ENCODE data around the gene CBFB. TPM values are rescaled to one million over a fixed set of nuclear protein-coding genes. Genes with fewer than 3 reads are reported as not detected.

The CBFB gene
- total and polyA plus RNA-seq, 9 of the 15 experiments (the other 6 are each of a cell fraction or from before 2014, with no cell fraction given), result 22.0 to 112 (median 66.5) TPM

DNA sequence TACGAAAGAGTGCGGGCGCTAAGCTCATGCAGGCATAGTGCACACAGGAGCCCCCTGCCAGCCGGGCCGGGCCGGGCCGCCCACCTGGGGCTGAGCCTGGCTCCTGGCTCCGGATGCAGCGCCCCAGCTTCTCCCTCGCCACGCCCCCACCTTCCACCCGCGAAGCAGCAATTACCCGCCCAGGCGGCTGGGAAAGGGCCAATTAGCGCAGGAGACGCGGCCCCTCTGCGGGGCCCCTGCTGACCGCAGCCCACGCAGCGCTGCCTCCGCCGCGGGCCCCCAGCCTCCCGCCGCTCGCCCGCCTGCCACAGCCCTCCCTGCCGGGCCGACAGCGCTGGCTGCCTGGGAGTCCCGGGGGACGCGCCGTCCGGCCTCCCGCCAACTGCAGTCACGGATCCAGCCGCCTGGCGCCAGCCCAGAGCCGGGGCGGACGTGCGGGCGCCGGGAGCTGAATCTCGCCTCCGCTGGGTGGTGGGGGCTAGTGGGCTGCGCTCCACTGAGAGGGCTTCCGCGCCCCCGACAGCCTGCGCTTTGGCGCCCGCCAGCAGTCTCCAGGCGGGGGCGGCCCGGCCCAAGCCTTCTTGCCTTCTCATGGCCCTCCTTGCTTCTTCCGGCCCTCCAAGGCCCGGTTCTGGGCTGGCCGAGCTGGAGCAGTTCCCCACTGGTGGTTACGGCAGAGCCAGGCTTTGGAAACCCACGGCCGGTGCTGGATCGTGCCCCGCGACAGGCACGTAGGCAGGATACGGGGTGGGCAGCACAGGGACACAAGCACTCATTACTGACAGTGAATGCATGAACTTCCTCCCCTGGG, 14.9 kb upstream of the CBFB start:
- Histone ChIP-seq H3K4me1 (replicated peaks in 1 of 2; ENCODE audit: control insufficient read depth in 2 of 2, insufficient read depth in 2 of 2, low read length in 2 of 2) (peaks cover 4 to 19% of the 10 kb centered on the region in 2 experiments; a peak in 4 of 5 replicates), H3K9me1 (ENCODE audit: control insufficient read depth, insufficient read depth, low read length) (no peaks in the 10 kb centered on the region), H2AFZ (ENCODE audit: low read depth, low read length) (peak overlapping the region; percentile 94), H4K20me1 (replicated peaks; ENCODE audit: control insufficient read depth, insufficient read depth, low read length) (no peaks in the 10 kb centered on the region; the same call in 1 of the 2 replicates), H3K36me3 (ENCODE audit: control insufficient read depth, insufficient read depth, low read length) (no peaks in the 10 kb centered on the region), H3K4me2 (ENCODE audit: insufficient read depth, low read length) (peak overlapping the region; percentile 68), H3K4me3 (peak overlapping the region; percentile 49), H3K27me3 (ENCODE audit: control insufficient read depth in 2 of 2, insufficient read depth in 2 of 2, low read length in 2 of 2) (no peaks in the 10 kb centered on the region), H3K27ac (ENCODE audit: extremely low read depth, low read depth, low read length) (peak overlapping the region; percentile 45; the same call in 2 of the 3 replicates), H3K9me3 (replicated peaks; ENCODE audit: control insufficient read depth, insufficient read depth, low read depth, low read length) (no peaks in the 10 kb centered on the region), H3K9ac (ENCODE audit: insufficient read depth in 1 of 2, low read depth in 2 of 2, low read length in 2 of 2) (peak overlapping the region; percentile 58 to 91), H3K79me2 (ENCODE audit: control insufficient read depth, insufficient read depth, low read length) (no peaks in the 10 kb centered on the region)
- intact Hi-C loops (cut with micrococcal nuclease) (loop anchor here (10.0 kb wide), 2 partner anchors 171 to 391 kb away; partner anchors contain the start of gene MATCAP1), in situ Hi-C loops (cut with MboI) (no loop called here)
- ATAC-seq, result peak; percentile 86
- ChIA-PET CTCF (ENCODE audit: low intra/inter-chr PET ratio) (interaction anchor here (0.6 to 3.0 kb wide), 4 partner anchors 9 to 60 kb away, joined by 3 to 21 read pairs (median 10); partner anchors contain the start of gene CES3), POLR2A (interaction anchor here (0.7 to 1.2 kb wide), 7 partner anchors 8 to 162 kb away, joined by 3 to 6 read pairs (median 4); no protein-coding TSS in a partner anchor)
- WGBS (ENCODE audit: insufficient coverage, low coverage, missing lambda C conversion rate), result 11% methylated on average over 44 of the region's 70 CpGs
- no peak for FAIRE-seq
- no TSS peak for BruUV-seq (replicated peaks)
- DNase-seq (ENCODE audit: extremely low read depth in 1 of 4, low spot score in 3 of 4), result peak; percentile 79 to 85 (median 81)
- TF ChIP-seq XRCC5 (IDR thresholded peaks at IDR 0.05; ENCODE audit: low read depth, low read length) (no peak), ETV6 (IDR thresholded peaks at IDR 0.05; ENCODE audit: borderline replicate concordance in 1 of 2, low read depth in 2 of 2, low read length in 1 of 2) (no peak), ETV6 (CRISPR knock-in tag; IDR thresholded peaks at IDR 0.05; ENCODE audit: borderline replicate concordance) (no peak), MCM2 (IDR thresholded peaks at IDR 0.05; ENCODE audit: low read depth) (no peak), CCNT2 (IDR thresholded peaks at IDR 0.05; ENCODE audit: borderline replicate concordance, extremely low read depth, insufficient read length, low read depth, low read length) (peak; percentile 85), ZNF311 (CRISPR knock-in tag; IDR thresholded peaks at IDR 0.05) (no peak), STAT5A (IDR thresholded peaks at IDR 0.05; ENCODE audit: borderline replicate concordance, low read length) (no peak), ATF1 (CRISPR knock-in tag; IDR thresholded peaks at IDR 0.05) (no peak), ATF1 (tag; IDR thresholded peaks at IDR 0.05) (peak; percentile 42; the same call in 1 of the 2 replicates), SUPT5H (IDR thresholded peaks at IDR 0.05) (no peak), ZNF347 (CRISPR knock-in tag; IDR thresholded peaks at IDR 0.05; ENCODE audit: low read depth) (no peak), JUND (IDR thresholded peaks at IDR 0.05; ENCODE audit: borderline replicate concordance, low read depth, low read length) (no peak), JUND (tag; IDR thresholded peaks at IDR 0.05; ENCODE audit: borderline replicate concordance, low read depth, low read length) (no peak), ARID2 (IDR thresholded peaks at IDR 0.05) (no peak), TEAD4 (IDR thresholded peaks at IDR 0.05; ENCODE audit: low read length) (no peak), TEAD4 (CRISPR knock-in tag; IDR thresholded peaks at IDR 0.05; ENCODE audit: borderline replicate concordance) (no peak), RBM15 (IDR thresholded peaks at IDR 0.05; ENCODE audit: insufficient read depth, low read length) (no peak), TCF3 (CRISPR knock-in tag; IDR thresholded peaks at IDR 0.05) (no peak), SMAD2 (IDR thresholded peaks at IDR 0.05; ENCODE audit: low read depth, low read length) (no peak), PRMT5 (CRISPR knock-in tag; IDR thresholded peaks at IDR 0.05) (no peak)
- TF ChIP-seq, protein P1, sequence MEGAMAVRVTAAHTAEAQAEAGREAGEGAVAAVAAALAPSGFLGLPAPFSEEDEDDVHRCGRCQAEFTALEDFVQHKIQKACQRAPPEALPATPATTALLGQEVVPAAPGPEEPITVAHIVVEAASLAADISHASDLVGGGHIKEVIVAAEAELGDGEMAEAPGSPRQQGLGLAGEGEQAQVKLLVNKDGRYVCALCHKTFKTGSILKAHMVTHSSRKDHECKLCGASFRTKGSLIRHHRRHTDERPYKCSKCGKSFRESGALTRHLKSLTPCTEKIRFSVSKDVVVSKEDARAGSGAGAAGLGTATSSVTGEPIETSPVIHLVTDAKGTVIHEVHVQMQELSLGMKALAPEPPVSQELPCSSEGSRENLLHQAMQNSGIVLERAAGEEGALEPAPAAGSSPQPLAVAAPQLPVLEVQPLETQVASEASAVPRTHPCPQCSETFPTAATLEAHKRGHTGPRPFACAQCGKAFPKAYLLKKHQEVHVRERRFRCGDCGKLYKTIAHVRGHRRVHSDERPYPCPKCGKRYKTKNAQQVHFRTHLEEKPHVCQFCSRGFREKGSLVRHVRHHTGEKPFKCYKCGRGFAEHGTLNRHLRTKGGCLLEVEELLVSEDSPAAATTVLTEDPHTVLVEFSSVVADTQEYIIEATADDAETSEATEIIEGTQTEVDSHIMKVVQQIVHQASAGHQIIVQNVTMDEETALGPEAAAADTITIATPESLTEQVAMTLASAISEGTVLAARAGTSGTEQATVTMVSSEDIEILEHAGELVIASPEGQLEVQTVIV (CRISPR knock-in tag; IDR thresholded peaks at IDR 0.05; ENCODE audit: borderline replicate concordance), result no peak
- TF ChIP-seq, protein P2, sequence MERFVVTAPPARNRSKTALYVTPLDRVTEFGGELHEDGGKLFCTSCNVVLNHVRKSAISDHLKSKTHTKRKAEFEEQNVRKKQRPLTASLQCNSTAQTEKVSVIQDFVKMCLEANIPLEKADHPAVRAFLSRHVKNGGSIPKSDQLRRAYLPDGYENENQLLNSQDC (CRISPR knock-in tag; IDR thresholded peaks at IDR 0.05), result no peak
